ENCODE results near the gene MTUS2. TPM values are rescaled to one million over a fixed set of nuclear protein-coding genes. Genes with fewer than 3 reads are reported as not detected.

MTUS2 gene
- total and polyA plus RNA-seq, 2 of the 8 experiments (the other 6 are each of a cell fraction or from before 2014, with no cell fraction given), result 0.18 to 0.80 TPM

DNA sequence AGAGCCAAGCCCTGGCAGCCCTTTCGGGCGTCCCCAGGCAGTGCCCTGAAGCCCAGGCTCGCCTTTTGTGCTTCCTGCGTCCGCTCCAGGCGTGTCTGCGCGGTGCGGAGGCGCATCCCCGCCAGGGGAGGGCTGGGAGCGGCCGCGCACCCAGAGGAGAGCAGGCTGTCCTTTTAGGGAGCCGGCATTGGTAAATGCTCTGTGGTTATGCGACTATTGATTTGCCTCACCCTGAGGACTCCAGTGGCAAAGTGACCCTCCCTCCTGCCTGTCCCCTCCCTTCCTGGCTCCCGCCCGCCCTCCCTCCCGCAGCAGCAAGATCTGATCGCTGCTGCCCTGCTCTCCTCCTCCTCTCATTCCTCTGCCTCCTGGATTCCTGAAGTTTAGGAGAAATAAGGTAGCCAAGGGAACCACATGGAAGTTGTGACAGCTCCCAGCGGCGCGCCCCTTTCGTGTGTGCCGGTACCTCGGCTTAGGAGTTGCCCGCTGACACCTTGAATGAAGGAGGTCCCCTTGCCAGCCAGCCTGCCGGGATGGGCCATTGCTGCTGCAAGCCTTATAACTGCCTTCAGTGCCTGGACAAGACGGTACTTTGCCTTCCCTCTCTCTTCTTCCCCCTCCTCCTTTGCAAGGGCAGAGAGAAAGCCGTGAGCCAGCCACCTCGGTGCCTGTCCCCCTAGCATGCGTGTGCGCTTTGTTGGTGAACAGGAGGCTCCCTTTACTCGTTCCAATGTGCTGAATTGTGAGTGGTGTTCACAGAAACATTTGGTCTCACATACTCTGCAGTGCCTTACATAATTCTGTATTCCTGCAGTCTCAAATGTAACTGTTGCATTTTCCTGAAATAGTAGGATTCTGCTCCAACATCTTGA lies 608.4 kb downstream of the MTUS2 start (continued):
- no peak for TF ChIP-seq JUND (IDR thresholded peaks at IDR 0.05; ENCODE audit: low read length)
- no peak for TF ChIP-seq SP2 (IDR thresholded peaks at IDR 0.05; ENCODE audit: low read length)
- TF ChIP-seq CHD7 (IDR thresholded peaks at IDR 0.05; ENCODE audit: insufficient replicate concordance, low read length), result peak; percentile 98
- peak; percentile 64; the same call in 1 of the 2 replicates for TF ChIP-seq MAFK (IDR thresholded peaks at IDR 0.05; ENCODE audit: low read depth, low read length)
